NCI-H146 (cell line): ENCODE data around the gene ACAD9.
"Not testable (repeated sequence)": the region's sequence is repeated elsewhere in the genome, so short reads cannot be mapped to it uniquely, and the experiment has no call there.

Source experiments
- DNase-seq: peaks from one replicate; lab custom pipeline; 2025; lab: John Stamatoyannopoulos, UW

ACAD9 gene

DNA sequence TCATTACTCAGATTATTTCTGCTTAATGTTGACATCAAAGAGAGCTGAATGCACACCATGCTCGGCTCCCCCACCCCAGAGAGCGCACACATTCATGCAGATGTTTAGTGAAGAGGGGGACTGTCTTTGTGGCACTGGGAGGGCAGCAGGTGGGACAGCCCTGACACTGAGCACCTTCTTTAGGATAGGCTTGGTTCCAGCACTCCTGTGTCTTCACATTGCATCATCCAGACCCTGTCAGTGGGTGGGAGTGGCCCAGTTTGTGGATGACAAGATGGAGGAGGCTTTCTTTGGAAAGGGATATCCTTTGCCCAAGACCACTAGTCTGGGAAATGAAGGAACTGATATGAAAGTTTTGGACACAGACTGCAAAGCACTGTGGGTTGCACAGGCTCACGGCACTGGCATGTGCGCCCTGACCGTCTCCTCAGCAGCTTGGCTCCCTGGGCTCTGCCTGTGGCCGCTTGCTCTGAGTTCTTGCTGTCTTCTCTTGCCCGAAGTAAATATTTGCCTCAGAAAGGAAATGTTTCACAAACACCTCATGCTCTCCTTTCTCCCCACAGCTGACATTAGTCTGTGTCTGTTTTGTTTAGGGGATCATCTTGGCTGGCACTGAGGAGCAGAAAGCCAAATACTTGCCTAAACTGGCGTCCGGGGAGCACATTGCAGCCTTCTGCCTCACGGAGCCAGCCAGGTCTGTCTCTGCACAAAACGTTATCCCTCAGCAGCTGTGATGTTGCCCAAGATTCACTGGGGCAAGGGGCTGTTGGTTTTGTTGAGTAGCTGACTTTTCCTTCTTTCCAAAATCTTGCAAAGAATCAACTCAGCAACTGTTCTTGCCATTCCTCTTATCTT is 16.6 kb downstream of the ACAD9 start:
- no peak for DNase-seq

DNA sequence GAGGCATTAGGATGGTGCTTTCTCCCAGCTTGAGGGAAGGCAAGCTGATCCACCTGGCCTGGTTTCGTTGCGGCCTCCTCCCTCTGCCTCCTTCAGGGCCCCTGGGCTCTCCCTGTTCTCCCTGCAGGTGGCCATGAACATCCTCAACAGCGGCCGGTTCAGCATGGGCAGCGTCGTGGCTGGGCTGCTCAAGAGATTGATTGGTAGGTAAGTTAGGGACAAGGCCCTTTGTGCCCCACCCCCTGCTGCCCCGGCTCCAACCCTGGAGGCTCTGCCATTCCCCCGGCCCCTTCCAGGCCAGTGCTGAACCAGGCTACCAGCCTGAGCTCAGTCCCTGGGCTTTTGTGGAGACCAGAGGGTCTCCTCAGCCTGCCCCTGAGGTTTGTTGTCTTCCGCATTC is 23.0 kb downstream of the ACAD9 start:
- no peak for DNase-seq

DNA sequence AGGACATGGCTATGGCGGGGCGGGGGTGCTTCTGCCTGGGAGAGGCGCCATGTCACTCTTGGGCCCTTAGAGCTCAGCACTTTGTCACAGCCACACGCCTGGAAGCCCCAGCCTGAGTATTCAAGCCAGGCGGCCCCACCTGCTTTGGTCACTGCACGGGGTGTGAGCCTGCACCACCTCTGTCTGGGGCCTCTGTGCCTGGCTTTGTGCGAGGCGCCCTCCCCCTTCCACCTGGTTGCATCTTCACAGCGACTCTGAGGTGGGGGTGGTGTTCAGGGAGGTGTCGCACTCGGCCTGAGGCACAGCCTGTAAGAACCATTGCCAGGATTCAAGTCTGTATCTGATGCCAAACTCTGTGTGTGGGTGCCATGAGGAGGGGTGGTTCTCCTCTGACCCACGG is 24.1 kb downstream of the ACAD9 start:
- no peak for DNase-seq

DNA sequence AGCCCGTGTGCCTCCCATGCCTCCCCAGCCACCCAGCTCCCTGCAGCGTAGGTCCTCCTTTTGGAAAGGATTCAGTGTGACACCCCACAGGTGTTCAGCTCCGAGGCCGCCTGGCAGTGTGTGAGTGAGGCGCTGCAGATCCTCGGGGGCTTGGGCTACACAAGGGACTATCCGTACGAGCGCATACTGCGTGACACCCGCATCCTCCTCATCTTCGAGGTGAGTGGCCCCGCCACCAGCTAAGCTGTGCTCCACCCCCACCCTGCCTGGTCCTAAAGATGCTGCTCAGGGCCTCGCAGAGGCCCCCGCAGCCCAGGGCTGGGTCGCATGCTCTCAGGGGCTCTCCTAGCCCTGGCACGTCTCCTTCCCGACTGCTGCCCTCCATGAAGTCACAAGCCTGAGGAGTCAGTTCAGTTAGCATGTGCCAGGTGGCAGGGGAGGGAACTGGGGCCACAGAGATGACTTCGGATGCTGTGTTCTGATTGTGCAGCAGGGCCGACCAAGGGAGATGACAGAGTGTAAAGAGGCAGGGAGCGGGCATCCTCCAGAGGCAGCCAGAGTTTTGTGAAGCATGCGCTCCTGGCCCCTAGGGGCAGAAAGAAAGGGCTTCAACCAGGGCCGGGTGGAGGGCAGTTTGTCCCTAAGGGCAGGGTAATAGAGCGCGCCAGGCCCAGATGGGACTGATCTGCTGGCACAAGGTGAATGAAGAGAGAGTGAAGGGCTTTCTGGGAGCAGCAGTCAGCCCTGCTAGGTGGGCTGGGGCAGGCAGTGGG is 26.8 kb downstream of the ACAD9 start:
- DNase-seq = no peak

DNA sequence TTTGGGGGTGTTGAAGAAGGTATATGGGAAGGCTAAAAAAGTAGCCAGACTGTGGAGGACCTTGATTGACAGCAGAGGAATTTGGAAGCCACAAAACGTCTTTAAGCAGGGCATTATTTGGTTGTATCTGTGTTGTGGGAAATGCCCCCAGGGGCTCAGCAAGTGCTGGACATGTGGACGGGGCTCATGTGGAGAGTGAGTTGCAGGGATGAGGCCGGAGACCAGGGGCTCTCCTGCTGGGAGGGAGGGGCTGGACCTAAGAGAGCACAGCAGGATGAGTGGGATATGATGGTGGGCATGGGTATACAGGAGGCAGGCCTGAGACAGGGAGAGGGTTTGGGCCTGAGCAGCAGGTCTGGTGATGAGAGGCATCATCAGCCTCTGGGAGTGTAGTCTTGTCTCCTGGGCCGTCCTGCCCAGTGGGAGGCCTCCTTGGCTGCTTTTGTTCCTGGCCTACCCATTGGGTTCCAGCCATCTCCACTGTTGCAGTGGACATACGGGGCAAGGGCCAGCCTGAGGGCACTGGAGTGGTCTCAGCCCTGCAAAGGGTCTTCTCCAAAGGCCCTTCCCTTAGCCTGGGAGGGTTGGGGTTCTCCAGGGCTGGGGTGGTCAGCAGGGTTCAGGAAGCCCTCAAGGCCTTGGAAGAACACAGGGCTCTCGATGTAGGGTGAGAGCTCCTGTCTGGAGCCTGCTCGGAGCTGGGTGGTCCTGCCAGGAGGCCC is 27.5 kb downstream of the ACAD9 start:
- DNase-seq = no peak

DNA sequence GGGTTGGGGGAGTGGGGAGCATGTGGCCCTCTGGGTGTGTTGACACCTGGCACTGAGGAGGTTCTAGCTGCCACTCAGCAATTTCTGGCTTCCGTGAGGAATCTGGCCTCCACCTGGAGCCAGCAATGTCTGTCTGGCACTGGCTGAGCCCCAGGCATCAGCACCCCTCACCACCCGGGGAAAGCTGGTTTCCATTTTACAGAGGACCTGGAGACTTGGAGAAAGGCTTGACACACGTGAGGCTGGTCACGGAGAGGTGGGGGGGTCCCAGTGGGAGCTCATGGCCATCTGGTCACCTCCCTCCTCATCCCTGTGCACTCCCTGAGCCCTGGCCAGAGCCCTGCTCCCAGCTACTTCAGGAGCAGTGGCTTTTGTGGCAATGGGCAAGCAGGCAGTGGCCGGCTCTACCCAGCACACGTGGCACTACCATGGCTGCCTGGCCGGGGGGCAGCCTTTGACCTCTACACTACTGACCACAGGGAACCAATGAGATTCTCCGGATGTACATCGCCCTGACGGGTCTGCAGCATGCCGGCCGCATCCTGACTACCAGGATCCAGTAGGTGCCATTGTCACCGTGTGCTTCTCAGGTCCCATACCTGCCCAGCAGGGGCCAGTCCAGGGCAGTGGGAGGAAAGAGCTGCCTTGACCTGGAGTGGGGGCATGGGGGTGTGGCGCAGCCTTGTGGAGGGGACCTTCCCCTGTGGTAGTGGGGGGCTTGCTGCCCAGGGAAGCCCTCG is 28.5 kb downstream of the ACAD9 start:
- no peak for DNase-seq

DNA sequence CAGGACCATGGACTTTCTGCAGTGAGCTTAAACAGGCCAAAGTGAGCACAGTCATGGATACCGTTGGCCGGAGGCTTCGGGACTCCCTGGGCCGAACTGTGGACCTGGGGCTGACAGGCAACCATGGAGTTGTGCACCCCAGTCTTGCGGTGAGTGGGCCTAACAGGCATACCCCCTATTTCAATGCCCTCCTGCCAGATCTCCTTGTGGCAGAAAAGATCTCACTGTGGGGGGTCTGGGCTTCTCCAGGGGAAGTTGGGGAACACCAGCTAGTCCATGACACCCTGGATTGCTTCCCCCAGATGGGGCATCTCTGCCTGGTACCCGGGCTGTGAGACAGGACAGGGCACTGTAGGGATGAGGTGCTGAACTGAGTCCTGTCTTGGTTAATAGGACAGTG is 29.5 kb downstream of the ACAD9 start:
- DNase-seq = no peak

DNA sequence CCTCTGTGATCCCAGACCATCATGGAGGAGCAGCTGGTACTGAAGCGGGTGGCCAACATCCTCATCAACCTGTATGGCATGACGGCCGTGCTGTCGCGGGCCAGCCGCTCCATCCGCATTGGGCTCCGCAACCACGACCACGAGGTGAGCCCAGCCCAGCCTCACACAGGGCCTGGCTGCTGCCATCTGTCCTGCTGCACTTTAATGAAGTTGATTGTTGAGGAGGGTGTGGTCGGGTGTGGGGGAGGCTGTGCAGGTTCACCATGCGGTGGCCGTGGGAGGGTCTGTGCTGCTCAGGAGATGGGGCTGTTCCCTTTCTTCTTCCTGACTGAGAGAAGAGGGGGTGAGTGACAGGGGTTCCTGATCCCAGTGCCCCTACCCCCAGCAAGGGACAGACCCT is 30.6 kb downstream of the ACAD9 start:
- no peak for DNase-seq

DNA sequence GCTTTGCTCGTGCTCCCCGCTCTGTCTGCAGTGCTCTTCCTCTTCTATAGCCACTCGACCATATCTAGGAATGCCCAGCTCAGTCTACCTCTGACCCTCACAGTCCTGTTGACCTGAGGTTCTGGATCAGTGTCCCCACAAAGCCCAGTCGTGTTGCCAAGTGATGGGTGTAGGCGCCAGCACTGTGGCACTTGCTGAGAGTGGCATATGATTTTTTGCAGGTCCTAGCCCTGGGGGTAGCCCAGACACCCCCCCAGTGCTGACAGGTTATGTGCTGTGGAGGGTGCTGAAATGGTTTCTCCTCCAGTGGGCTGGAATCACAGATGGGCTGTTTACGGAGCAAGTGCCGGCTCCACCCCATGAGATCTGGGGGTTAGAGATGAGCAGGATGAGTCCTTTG is 32.5 kb downstream of the ACAD9 start:
- no peak for DNase-seq

DNA sequence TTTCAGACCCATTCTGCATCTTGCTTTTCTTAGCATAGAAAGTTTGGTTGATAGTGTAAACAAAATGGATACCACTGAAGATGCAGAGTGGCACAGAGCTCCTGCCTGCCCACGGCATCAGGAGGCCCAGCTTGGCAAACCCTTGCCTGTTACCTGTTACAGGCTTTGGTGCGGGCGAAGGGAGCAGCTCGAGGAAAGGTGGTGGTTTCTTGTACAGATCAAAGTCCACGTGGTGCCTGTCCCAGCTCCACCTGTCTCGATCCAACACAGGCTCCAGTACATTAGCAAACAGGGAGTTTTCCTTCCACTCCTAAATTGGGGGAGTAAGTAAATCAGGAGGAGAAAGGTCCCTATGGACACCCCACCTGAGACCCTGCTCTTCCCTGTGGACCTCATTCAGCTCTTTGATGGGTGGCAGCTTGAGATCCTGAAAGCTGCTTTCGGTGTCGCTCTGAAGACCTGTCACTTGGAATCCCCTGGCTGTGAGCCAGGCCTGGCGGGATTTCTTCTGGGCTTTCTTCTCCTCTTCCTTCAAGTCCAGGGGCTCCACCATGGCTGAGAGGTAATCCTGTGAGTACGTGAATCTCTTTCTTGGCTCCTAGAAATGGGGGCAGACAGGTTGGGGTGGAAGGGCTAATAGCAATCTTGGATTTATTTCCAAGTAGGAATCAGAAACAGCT is 35.7 kb downstream of the ACAD9 start:
- no peak for DNase-seq

DNA sequence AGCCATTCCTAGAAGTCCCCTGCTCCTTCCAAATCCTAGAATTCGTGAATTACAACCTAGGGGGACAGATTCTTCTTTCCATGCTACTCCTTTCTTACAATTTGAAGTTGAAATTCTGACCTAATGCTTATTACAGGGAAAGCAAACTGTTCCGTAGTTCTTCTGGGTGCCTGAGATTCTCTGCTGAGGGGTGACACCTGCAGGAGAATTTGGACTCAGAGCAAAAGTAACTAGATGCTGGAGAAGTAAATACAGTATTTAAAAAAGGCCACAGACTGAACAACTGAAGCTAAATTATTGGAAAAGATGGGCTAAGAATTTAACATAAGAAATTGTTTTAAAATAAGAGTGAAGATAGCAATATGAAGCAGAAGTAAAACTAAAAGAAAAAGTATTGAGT is 37.9 kb downstream of the ACAD9 start:
- no peak for DNase-seq

DNA sequence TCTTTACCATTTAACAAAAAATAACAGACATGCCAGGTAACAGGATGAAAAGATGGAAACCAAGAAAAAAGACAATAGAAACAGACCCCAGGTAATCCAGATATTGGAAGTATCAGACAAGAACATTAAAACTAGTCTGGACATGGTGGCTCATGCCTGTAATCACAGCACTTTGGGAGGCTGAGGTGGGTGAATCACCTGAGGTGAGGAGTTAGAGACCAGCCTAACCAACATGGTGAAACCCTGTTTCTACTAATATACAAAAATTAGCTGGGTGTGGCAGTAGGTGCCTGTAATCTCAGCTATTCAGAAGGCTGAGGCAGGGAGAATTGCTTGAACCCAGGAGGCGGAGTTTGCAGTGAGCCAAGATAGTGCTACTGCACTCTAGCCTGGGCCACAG is 40.6 kb downstream of the ACAD9 start:
- DNase-seq = no peak

DNA sequence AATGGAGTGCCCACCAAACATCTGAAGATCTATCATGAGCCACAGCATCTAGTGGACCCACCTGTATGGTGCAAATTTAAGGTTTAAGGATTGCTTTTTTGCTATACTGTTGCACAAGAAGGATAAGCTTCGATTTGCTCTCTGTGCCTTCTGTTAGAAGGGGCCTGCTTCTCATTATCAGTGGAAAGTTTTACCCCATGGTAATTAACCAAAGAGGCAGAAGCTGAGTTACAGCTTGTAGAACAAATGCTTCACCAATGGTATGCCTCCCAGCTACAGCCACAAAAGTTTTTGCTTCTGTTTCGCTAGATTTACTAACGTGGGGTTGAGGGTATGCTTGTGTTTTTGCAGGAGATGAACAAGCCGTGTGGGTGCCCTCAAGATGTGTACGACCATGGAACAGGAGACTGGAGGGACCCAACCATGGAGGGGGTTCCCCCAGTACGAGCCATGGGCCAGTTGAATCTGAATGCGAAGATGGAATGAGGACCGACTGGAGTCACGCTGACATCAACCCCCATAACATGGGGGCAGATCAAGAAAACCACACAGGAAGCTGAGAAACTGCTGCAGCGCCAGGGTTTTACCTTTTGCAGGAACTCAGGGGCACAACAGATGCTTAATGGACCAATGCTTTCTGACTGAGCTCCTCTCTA is 43.5 kb downstream of the ACAD9 start:
- no peak for DNase-seq

DNA sequence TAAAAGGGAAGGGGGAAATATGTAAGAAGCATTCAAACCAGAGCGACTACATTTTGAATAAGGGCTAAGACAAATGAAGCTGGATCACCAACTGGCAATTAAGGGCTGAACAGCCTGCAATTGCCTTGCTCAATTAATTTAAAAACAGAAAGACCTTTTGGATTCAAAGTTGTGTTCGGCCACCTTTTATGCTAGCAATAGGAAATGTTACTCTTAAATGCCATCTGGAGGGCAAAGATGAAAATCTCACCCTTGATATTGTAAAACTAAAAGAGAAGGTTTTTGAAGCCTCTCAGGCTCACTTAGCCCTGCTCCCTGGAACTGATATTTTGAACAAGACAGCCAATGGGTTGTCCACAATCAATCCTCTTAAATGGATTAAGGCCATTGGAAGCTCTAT is 44.2 kb downstream of the ACAD9 start:
- DNase-seq = no peak

DNA sequence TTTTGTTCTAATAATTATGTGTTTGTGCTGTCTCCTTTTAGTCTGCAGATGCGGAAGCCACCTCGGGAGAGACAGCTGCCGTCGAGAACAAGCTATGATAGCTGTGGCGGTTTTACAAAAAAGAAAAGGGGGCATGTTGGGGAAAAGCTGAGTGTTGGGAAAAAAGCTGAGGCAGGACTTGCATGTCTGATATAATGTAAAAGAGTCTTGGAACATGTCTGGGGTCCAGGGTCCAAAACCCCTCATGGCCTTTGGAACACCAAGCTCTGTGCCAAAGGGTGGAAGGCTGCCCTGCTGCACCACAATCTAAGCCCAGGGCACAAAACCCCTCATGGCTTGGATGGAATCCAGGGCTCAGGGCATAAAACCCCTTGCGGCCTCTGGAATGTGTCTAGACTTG is 44.6 kb downstream of the ACAD9 start:
- DNase-seq = not testable (repeated sequence)

DNA sequence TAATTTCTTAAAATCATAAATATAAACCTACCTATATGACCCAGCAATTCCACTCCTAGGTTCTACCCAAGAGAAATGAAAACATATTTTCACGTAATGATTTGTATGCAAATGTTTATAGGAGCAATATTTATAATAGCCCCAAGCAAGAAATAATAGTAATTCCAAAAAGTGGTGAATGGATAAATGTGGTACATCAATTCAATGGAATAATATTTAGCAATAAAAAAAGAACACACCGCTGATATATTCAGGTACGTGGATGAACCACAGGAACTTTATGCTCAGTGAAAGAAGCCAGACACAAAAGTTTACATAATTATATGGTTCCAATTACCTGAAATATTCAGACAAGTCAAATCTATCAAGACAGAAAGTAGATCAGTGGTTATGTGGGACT is 49.9 kb downstream of the ACAD9 start:
- DNase-seq = no peak

DNA sequence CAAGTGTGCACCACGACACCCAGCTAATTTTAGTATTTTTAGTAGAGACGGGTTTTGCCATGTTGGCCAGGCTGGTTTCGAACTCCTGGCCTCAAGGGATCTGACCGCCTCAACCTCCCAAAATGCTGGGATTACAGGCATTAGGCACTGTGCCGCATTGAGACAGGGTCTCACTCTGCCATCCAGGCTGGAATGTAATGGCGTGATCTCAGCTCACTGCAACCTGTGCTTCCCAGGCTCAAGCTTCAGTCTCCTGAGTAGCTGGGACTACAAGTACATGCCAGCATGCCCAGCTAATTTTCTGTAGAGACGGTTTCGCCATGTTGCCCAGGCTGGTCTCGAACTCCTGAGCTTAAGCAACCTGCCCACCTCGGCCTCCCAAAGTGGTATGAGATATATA is 51.6 kb downstream of the ACAD9 start:
- DNase-seq = no peak

DNA sequence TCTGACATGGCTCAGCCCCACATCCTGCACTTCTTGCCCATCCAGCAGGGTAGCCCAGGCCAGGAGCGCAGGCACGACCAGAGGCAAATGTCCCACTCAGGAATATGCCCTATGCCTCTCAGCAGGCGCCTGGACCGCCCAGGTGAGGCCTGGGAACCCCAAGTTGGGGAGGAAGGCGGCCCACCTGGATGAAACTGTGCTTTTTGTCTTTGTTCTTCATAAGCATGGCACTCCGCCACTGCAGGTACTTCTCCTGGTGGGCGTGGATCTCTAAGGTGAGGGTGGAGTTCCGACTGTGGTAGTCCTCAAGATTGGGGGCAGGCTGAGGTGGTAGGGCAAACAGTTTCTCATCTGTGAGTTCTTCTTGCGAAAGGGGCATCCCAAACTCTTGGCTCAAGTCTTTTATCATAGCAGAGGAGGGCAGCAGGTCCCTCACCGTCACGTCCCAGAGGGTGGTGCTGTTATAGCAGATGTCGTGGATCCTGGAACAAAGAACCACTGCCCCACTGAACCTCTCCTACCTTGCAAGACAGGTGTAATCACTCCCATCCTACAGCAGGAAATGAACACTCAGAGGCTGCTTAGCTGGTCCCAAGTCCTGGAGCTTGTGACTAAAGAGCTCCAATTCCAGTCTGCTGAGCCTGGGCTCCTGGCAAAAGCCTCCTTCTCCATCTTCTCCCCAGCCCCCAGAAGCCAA is 53.2 kb downstream of the ACAD9 start:
- no peak for DNase-seq

DNA sequence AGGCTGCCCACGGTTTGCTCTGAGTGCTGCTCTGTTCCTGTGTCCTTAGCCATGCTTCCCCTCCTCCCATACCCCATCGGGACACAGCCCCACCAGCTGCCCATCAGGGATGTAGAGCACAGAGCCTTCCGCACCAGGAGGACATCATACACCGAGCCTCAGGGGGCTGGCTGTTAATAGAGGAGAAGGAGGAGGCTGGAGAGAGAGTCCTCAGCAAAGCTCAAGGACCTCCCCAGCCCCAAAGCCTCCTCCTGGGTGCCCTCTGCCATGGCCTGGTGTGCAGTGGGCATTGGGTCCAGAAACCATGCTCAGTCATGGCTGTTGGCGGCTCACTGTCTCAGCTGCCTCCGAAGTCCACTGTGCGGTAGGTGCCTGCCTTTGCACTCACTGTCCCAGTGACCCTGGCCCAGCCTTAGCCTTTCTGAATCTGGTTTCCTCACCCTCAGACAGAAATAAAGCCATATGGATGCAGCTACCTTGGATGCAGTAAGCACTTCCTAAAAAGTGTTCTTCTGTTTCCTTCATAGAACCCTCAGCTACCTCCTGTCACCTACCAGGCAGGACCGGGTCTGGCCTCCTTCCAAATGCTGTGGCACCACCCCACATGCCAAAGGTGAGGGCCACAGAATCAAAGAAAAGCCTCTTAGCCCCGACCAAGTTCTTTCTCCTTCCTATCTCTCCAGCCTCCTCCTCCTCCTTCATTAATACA is 53.9 kb downstream of the ACAD9 start:
- no peak for DNase-seq

DNA sequence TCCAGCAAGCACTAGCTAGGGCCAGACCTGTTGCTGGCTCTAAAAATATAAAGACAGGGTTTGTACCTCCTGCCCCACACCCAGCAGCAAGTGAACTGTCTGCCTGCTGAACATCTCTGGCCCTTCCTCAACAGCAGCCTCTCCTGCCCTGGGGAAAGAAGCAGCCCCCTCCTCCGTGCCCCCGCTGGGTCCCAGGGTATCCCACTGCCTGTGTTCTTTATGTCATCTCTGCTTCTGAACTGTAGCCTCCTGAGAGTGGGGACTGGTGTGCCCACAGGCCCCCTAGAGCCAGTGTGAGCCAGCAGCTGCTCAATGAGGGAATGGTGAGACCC is 54.5 kb downstream of the ACAD9 start:
- no peak for DNase-seq
